HCT116 (cell line): ENCODE results near the gene FCSK.

Source experiments
- CBX3 ChIP-seq: IDR thresholded peaks from 2 replicates; pipeline ENCODE4 v1.6.1; 2012; ENCODE audit warnings: low read depth
- CTCF ChIP-seq, 3 experiments: fragments of 200-600 bp in 1 of 3; sonication (generic) in 1 of 3; IDR thresholded peaks in 2 of 3; conservative IDR thresholded peaks in 1 of 3; 2 replicates each; pipeline ENCODE4 v1.5.1; 2012 to 2017; ENCODE audit warnings: low read depth in 2 of 3, low read length in 2 of 3, antibody characterized with exemption in 1 of 3, borderline replicate concordance in 1 of 3, control low read depth in 1 of 3, mild to moderate bottlenecking in 1 of 3, mixed read lengths in 1 of 3, mixed run types in 1 of 3, moderate library complexity in 1 of 3; ENCODE audit not compliant: insufficient read depth in 1 of 3
- RAD21 ChIP-seq: IDR thresholded peaks from 2 replicates; pipeline ENCODE4 v1.6.1; 2012; ENCODE audit warnings: low read depth, mild to moderate bottlenecking

- TF ChIP-seq CTCF (IDR thresholded peaks at IDR 0.05 in 2 of 3, conservative IDR thresholded peaks at IDR 0.05 in 1 of 3; ENCODE audit: borderline replicate concordance in 1 of 3, insufficient read depth in 1 of 3, low read depth in 2 of 3, low read length in 2 of 3) (no peak), CBX3 (no peak), RAD21 (no peak)
Measured at GRCh38 chr16:70466805-70467076, 12.3 kb downstream of the FCSK start.
